NCI-H510A treated with DMSO at 0.1 percent for 48 hours (cell line): ENCODE measurements around the gene AJAP1.
"Not testable (repeated sequence)": the region's sequence is repeated elsewhere in the genome, so short reads cannot be mapped to it uniquely, and the experiment has no call there.

Experiments used
- DNase-seq: peaks from one replicate; lab custom pipeline; 2025; lab: John Stamatoyannopoulos, UW

Gene AJAP1

DNA sequence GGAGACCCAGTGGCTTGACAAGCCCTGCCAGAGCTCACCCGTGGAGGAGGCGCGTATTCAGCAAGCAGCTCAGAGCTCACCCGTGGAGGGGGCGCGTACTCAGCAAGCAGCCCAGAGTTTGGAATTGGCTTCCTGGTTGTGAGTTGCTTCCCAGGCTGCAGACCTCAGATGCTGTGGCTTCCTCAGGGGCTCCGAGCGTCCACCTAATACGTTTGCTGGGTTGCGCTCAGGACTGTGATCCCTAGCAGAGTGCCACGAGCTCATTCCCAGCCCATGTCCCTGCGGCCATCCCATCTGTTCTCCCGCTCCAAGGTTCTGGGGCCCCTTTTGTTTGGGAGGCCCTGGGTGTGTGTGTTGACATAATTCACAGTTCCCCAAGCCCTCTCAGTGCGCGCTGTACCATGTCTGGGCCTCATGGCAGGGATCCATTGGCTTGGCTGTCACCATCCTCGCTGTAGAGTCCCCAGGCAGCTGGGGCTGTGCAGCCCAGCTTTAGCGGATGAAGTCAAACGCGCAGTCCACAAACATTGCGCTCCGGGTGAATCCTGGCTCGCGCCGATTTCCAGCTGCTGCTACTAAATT is 3.6 kb downstream of the AJAP1 start:
- peak; percentile 20 for DNase-seq

DNA sequence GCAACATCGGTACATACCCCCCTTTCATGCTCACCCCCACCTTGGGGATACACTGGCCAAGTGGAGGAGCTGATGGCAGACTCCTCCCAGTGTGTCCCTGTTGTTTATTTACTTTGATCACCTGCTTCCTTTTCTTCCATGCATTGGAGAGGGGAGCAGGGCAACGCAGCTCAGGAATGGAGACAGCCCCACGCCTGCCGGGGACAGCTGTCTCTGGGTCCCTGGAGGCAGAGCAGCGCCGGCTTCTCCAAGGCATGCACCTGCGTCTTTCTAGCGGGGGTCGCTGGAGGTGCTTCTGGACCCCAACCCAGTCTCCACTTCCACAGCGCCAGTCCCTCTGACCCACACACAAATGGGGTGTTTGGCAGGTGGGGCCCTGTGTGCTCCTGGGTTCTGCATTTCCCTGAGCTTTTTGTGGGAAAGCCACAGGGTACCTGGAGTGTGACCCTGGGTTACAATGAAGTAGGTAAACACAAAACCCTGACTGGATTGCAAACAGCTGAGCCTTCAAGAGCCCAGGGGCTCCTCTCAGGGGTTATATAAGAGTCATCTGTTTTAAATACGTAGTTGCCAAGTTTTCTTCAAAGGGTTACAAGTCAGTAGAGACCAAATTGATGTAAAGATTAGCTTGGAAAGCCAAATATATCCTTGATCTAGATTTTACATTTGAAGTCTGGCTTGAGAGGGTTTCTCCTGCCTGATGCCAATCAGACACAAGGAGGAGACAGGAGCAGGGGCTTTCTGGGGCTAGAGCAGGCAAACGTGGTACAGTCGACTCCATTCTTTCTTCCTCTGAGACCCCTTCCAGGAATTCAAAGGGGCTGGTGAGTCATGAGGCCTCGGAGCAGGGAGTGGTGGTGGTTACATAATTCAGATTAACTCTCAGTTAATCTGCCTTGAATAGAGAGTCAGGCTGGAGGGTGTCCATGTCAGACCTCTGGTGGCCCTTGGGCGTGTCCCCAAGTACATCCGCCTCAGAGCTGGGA is 4.5 kb downstream of the AJAP1 start:
- DNase-seq: no peak

GRCh38 chr1:4660917-4661594 is 6.6 kb downstream of the AJAP1 start:
- DNase-seq: no peak

DNA sequence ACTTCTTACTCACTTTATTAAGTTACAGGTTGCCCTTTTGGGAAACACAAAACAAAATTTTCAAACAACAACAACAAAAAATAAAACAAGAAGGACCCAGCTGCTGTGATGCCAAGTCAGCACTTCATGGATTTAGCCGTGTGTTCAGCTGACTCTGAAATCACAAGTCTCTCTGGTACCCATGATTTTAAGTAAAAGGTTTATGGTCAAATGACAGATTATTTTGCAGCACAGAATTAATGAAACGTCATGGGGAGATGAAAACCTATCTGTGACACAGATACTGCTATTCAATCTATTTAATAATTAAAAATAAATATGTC is 7.1 kb downstream of the AJAP1 start:
- DNase-seq: no peak

DNA sequence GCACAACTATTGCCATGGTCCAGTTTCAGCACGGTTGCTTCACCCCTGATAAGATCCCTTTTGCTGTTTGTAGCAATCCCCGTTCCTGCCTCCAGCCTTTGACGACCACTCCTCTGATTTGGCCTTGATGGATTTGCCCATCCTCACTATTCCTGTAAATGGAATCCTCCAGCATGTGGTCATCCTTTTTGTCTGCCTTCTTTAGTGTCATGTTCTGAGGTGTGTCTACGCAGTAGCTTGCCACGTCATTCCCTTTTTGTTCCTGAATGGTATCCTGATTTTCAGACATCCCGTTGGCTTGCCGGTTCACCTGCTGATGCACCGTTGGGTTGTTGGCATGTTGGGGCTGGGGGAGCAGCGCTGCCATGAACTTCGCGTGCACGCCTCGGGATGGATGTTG is 7.8 kb downstream of the AJAP1 start:
- no peak for DNase-seq

DNA sequence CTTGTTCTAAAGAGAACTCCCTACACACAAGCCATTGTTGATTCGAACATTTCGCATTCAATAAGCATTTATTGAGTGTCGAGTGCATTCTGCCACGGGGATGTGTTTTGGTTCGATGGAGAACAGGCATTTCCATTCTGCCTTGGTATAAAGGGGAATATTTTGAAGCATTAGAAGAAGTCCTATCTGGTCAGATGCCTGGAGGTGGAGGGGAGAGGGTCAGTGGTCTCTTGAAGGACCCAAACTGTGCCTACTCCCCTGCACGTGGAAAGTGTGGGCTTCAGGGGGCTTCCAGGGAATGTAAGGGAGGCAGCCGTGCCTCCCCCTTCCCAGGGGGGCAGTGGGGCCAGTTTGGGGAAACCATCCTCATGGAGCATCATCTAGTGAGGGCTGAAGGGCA is 8.3 kb downstream of the AJAP1 start:
- no peak for DNase-seq

GRCh38 chr1:4664095-4664494 is 9.7 kb downstream of the AJAP1 start:
- DNase-seq: no peak

DNA sequence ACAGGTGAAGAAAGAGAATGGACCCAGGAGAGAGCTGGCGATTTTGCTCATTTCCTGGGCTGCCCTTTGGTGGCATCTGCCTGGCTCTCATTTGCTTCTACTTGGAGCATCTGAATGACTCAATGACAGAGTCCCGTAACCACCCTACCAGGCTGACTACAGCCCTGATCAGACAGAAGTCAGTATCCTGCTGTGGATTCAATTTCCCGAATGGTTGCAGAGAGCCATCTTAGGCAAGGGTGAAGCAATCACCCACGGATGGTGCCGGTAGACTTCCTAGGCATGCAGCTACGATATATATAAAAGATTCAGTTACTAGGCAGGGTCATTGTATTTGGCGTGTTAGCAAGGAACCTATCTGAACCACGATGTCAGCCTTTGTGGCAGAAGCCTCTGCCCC is 10.2 kb downstream of the AJAP1 start:
- DNase-seq: no peak

DNA sequence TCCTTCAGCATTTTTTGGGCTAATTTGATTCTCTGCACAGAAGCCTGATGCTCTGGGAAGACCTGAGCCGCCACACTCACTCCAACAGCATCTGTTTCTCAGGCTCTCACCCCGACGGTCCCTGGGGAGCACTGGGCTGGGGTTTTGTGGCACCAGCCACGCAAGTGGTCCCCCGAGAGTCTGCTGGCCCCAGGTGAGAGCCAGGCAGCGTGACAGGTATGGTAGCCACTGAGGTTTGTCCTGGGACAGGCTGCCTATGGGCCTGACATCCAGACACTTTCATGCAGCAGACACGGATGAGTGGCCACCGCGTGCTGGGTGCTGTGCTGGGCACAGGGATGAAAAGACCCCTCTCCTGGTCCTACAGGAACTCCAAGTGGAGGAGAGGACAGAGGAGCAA is 11.0 kb downstream of the AJAP1 start:
- no peak for DNase-seq

GRCh38 chr1:4666683-4667082 is 12.3 kb downstream of the AJAP1 start:
- DNase-seq: not testable (repeated sequence)

DNA sequence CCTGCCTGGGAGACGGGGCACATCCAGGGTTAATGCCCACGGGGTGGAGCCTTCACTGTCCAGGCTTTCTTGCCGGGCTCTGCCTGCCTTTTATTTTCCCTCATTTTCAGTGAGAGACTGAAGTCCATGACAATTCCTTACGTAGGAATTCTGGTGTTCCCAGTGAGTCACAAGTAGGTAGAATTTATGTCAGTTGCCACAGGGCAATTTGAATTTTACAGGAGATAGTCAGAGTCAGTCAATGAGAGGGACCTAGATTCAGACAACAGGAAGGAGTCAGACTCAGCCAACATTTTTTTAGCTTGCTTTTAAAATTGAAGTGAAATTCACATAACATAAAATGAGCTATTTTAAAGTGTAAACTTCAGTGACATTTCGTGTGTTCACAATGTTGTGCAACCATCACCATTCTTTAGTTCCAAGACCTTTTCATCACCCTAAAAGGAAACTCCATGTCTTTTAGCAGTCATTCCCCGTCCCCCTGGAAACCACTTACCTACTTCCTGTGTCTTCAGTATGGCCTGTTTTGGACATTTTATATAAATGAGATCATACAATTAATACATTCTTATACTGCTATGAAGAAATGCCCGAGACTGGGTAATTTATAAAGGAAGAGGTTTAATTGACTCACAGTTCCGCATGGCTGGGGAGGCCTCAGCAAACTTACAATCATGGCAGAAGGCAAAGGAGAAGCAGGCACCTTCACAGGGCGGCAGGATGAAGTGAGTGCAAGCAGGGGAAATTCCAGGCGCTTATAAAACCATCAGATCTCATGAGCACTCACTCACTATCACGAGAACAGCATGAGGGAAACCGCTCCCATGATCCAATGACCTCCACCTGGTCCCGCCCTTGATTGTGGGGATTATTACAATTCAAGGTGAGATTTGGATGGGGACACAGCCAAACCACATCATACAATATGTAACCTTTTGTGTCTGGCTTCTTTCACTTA is 14.6 kb downstream of the AJAP1 start:
- no peak for DNase-seq

GRCh38 chr1:4670265-4670664 is 15.9 kb downstream of the AJAP1 start:
- DNase-seq: no peak

DNA sequence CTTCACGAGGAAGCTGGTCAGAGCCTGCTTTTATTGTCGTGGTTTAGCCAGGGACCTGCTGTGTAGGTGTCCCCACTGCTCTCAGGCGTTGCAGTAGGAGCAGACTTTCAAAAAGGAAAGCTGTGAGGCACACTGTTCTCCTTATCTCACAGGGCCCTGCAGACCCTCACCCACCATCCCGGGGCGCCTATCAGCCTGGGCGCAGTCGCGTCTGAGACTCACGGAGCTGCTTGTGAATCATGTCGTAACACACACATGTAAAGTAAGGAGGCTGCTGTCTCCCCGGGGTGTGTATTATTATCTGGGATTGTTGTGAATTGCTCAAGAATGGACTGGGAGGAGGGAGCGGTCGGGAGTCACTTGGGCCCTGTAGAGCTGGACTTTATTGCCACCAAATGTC is 17.4 kb downstream of the AJAP1 start:
- DNase-seq: no peak

DNA sequence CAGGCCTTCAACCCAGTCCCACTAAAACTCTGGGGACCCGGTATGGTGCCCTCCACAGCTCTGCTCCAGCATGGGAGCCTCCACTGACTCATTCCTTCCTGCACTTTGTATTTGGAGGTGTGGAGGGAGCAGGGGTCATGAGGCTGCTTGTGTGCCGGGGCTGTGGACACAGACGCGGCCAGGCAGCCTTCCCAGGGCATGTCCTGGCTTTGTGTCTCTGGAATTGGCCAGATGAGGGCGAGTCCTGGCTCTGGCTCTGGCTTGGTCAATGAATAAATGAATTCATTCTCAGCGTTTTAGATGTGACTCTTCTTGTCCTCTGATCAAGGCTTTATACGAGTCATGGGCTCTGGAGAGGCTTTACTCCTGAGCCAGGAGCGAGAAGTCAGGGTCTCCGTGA is 19.1 kb downstream of the AJAP1 start:
- DNase-seq: no peak

GRCh38 chr1:4674117-4674516 is 19.7 kb downstream of the AJAP1 start:
- no peak for DNase-seq

DNA sequence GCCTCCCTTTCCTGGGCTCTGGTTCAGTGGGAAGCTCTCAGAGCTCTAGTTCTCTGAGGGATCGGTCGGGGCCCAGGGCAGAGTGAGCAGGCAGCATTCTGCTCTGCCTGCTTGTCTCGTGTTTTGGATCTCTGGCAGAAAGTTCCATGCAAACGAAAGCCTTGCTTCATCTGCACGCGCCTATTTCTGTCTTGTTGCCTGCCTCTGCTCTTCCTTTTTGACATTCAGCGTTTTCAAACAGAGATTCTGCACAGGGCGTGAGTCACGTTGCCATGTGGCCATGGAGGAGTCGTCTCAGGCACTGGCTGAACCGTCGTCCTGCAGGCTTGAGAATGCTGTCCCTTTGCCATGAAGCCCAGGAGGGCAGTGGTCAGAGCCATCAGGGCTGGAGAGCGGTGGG is 20.3 kb downstream of the AJAP1 start:
- no peak for DNase-seq

GRCh38 chr1:4675454-4676186 is 21.2 kb downstream of the AJAP1 start:
- DNase-seq: no peak

DNA sequence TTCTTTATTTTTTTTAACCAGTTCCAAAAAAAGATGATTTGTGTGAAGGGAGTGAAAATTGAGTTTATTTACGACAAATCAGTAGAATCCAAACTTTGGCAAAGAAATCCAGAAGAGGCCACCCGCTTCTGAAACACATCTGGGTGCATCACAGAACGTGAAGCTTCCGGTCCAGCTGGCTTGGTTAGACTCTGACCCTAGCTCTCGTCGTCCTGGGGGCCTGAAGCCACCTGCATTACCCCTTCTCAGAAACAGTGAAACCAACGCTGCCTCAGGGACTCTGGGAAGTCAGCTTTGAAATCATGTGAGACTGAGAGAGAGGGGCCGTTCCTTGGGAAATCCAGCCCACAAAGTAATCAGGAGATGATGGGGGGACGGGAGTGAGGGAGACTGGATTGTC is 21.8 kb downstream of the AJAP1 start:
- no peak for DNase-seq

DNA sequence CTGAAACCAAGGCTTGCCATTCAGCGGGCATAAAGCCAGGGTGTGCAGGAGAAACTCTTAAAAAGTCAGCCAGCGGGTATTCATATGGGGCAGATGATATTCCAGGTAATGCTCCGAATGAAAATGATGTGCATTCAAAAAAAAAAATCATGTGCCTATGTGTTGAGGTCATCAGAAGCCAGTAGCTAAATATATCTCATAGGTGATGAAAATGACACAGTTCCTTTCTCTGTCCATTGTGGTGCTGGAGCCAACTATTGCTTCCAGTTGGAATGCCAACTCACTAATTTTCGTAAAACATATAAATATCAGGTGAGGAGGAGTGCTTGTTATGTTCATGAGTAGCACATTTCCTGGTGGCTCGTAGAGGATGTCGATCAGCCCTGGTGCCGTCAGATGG is 23.2 kb downstream of the AJAP1 start:
- DNase-seq: no peak

DNA sequence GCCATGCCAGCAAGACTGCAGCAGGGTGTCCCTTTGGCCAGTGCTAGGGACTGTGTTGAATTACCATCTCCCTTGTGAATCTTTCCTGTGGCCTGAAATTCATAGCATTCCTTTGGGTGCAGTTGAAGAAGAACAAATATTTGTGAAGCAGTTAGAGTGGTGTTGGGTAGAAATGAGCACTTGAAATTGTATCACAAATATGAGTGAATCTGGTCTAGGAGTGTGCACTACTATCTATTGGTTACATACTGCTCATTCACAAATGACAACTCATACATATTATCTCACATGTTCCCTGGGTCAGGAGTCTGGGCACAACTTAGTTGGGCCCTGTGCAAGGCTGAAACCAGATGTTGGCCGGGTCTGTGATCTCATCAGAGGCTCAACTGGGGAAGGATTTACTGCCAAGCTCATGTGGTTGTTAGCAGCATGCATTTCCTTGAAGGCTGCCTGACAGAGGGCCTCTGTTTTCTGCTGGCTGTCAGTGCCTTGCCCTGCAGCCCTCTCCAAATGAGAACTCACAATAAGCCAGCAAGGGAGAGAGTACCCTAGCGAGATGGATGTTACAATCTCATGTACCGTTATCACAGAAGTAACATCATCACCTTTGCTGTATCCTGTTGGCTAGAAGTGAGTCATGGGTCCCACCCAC is 23.8 kb downstream of the AJAP1 start:
- no peak for DNase-seq

DNA sequence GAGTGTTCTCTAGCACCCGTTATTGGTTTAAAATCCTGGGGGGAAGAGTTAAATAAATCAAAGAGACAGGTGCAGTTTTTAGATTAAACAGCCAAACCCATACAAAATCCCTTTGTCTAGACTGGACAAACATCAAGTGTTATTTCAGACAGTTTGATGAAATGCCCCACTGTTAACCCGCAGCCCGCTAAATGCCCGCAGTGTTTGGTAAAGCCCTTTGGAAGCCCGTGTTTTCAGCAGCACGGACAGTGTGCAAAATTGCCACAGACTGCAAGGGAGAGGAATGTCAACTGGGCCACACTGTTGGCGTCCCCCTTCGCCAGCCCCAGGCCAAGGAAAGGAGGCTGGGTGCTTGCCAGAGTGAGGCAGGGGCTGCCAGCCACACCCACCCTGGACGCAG is 26.6 kb downstream of the AJAP1 start:
- no peak for DNase-seq
